Lower lobe of right lung (tissue), 2 donors: ENCODE measurements around the gene ZNF385B. TPM values are rescaled to one million over a fixed set of nuclear protein-coding genes. Genes with fewer than 3 reads are reported as not detected.

Source experiments
- ATAC-seq, 2 donors: fragments of 200-7000 bp; cut with Tn5 transposase; one replicate each; pipeline ENCODE4 v1.9.1; 2020 to 2022; ENCODE audit warnings: mild to moderate bottlenecking in 2 of 2, moderate library complexity in 2 of 2
- DNase-seq: peaks from one replicate; pipeline ENCODE4 v3.0.0-alpha.2; 2020
- H3K27ac ChIP-seq: fragments of 200-600 bp; one replicate; pipeline ENCODE4 v1.8.0; 2022
- H3K27me3 ChIP-seq: fragments of 200-600 bp; one replicate; pipeline ENCODE4 v1.8.0; 2022; ENCODE audit warnings: low read depth
- H3K36me3 ChIP-seq: fragments of 200-600 bp; one replicate; pipeline ENCODE4 v1.8.0; 2022; ENCODE audit warnings: mild to moderate bottlenecking
- H3K4me1 ChIP-seq: fragments of 200-600 bp; one replicate; pipeline ENCODE4 v1.8.0; 2022
- H3K4me3 ChIP-seq: fragments of 200-600 bp; one replicate; pipeline ENCODE4 v1.8.0; 2022; ENCODE audit warnings: mild to moderate bottlenecking
- H3K9me3 ChIP-seq: fragments of 200-600 bp; one replicate; pipeline ENCODE4 v1.8.0; 2022
- intact Hi-C: fragments of 100-400 bp; cut with DNase I; formaldehyde crosslinking; loops from one replicate; pipeline ENCODE4 v1.11.0; 2022
- total RNA-seq: library from RNA; stranded (reverse); fragmentation: NEBNext Ultra II Directional; extraction: Animal tissue kit (Norgen Biotek cat#: 25700); gene quantifications from one replicate; pipeline ENCODE4 v1.2.1, GENCODE V29; 2021
- TF ChIP-seq, protein P1 (sequence below): fragments of 200-600 bp; IDR thresholded peaks from one replicate; pipeline ENCODE4 v1.8.0; 2022; ENCODE audit warnings: antibody characterized with exemption, mild to moderate bottlenecking
- donor health status: DM: no; HTN: yes; CAD: no; lungs with severe emphysema.

Gene ZNF385B
- total RNA-seq, 1 donor from 2014 or later, result 63.2 TPM

DNA sequence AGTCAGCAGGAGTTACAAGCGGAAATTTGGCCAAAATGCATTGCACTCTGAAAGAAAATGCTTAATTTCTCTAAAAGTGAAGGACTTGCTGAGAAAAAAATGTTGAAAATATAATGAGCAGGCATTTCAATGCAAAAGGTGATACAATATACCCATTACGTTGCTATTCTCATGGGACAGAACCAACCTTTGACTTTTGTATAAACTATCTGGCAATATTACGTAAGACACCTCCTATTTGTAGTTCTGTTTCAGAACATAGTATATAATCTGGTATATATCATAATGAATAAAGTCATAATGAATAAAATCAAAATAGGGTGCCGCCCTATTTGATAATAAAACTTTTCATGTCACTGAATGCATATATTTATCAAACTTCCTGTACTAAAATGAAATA is 310.6 kb downstream of the ZNF385B start:
- Histone ChIP-seq H3K36me3 (no peaks in the 10 kb centered on the region), H3K4me3 (no peak overlapping the region), H3K27me3 (no peaks in the 10 kb centered on the region), H3K27ac (no peak overlapping the region), H3K4me1 (no peaks in the 10 kb centered on the region), H3K9me3 (no peaks in the 10 kb centered on the region)
- TF ChIP-seq, protein P1, sequence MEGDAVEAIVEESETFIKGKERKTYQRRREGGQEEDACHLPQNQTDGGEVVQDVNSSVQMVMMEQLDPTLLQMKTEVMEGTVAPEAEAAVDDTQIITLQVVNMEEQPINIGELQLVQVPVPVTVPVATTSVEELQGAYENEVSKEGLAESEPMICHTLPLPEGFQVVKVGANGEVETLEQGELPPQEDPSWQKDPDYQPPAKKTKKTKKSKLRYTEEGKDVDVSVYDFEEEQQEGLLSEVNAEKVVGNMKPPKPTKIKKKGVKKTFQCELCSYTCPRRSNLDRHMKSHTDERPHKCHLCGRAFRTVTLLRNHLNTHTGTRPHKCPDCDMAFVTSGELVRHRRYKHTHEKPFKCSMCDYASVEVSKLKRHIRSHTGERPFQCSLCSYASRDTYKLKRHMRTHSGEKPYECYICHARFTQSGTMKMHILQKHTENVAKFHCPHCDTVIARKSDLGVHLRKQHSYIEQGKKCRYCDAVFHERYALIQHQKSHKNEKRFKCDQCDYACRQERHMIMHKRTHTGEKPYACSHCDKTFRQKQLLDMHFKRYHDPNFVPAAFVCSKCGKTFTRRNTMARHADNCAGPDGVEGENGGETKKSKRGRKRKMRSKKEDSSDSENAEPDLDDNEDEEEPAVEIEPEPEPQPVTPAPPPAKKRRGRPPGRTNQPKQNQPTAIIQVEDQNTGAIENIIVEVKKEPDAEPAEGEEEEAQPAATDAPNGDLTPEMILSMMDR, result no peak
- intact Hi-C loops, result no loop called here
- no peak for ATAC-seq
- no peak for DNase-seq

DNA sequence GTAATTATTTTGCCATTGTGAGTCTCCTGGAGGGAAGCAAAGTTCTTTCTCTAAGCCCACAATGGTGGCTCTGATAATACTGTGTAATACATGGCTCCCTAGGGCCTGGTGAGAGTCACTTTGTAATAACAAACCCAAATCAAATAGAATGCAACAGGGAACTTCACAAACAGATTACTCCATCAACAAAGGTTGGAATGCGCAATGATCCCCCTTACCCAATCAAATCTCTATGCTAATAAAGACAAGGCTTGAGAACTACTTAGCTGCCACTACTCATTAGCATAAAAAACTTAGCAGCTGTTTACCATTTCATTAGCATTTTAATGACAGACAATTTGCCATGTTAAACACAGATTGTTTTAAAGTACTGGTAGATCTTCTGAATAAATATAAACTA is 311.2 kb downstream of the ZNF385B start:
- DNase-seq (no peak), ATAC-seq (no peak)
- intact Hi-C loops, result no loop called here
- no peaks in the 10 kb centered on the region for H3K36me3 ChIP-seq
- H3K27me3 ChIP-seq, result no peaks in the 10 kb centered on the region
- no peaks in the 10 kb centered on the region for H3K9me3 ChIP-seq
- H3K4me3 ChIP-seq, result no peak overlapping the region
- H3K4me1 ChIP-seq, result no peaks in the 10 kb centered on the region
- H3K27ac ChIP-seq, result no peak overlapping the region
- TF ChIP-seq, protein P1, result no peak

DNA sequence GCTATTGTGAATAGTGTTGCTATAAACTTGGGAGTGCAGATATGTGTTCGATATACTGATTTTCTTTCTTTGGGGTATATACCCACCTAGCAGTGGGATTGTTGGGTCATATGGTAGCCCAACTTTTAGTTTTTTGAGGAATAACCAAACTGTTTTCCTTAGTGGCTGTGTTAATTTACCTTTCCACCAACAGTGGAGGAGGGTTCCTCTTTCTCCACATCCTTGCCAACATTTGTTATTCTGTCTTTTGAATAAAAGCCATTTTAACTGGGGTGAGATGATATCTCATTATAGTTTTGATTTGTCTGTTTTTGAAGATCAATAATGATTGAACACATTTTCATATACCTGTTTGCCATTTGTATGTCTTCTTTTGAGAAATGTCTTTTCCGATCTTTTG is 314.8 kb downstream of the ZNF385B start:
- no peaks in the 10 kb centered on the region for H3K27me3 ChIP-seq
- TF ChIP-seq, protein P1, result no peak
- H3K4me3 ChIP-seq, result no peak overlapping the region
- no peaks in the 10 kb centered on the region for H3K36me3 ChIP-seq
- H3K9me3 ChIP-seq, result no peaks in the 10 kb centered on the region
- H3K27ac ChIP-seq, result no peak overlapping the region
- no peaks in the 10 kb centered on the region for H3K4me1 ChIP-seq
- DNase-seq (no peak), ATAC-seq (no peak)
- intact Hi-C loops, result no loop called here

DNA sequence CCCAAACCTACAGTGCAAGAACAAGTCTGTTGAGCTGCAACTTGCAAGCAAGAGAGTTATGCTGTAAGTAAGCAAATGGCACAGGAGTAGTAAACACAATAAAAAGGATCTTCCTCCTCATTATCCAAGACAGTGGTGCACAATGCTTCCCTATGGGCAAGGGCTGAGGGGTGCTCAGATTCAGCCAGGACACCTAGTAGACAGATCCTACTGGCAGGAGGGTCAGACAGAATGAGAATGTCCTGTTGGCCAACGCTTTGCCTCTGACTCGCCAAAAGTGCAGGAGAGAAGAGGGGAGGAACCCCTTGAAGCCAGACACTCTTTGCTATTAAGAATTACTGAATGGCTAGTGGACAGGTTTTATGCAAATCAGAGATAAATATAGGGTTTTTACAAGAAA is 316.4 kb downstream of the ZNF385B start:
- Histone ChIP-seq H3K4me1 (no peaks in the 10 kb centered on the region), H3K27ac (no peak overlapping the region), H3K4me3 (no peak overlapping the region), H3K36me3 (no peaks in the 10 kb centered on the region), H3K9me3 (no peaks in the 10 kb centered on the region), H3K27me3 (no peaks in the 10 kb centered on the region)
- TF ChIP-seq, protein P1, result no peak
- DNase-seq (no peak), ATAC-seq (peak in 1 of 2 donors; percentile 11)
- intact Hi-C loops, result no loop called here

DNA sequence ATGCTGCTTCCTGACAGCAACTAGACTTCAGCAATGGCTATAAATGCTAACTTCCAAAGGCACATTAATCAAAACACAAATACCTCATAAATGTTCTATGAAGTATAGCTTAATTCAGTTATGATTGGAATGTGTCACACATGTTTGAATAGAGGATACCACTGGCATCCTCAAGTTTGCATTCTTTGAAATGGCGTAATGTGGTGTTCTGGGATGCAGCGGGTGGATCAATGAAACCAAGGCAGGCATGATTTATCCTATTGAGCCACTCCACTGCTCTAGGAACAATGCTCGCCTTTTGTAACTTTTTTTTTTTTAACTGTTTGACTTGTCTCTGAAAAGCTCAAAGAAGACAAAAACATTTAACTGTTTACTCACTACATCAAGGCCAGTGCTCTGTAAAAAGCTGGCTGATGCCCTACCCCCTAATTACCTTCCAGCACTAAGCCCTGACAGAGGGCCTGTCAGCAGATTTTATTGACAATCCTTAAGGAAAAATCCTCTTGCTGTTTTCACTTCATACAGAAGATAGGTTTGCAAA is 318.0 kb downstream of the ZNF385B start:
- Histone ChIP-seq H3K4me3 (no peak overlapping the region), H3K27me3 (no peaks in the 10 kb centered on the region), H3K4me1 (no peaks in the 10 kb centered on the region), H3K36me3 (no peaks in the 10 kb centered on the region), H3K27ac (no peak overlapping the region), H3K9me3 (peaks cover 7% of the 10 kb centered on the region)
- intact Hi-C loops, result no loop called here
- DNase-seq, result no peak
- TF ChIP-seq, protein P1, result no peak
- ATAC-seq, result no peak

DNA sequence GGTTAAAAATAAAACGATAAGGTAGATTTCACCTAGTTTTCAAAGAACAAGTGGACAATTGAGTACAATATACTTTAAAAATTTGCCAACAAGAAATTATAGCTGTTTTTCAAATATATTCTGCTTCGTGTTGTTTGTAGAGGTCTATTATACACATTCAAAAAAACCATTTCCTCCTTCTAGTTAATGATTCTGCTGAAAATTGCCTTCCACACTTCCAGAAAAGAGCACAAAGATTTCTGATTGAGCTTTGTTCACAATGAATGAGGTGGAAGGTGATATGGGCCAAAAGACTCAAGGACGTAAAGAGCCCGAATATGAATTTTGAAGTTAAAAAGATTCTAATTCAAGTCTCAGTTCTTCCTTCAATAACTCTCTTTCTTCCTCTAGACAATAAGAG is 319.8 kb downstream of the ZNF385B start:
- no peak for ATAC-seq
- no peaks in the 10 kb centered on the region for H3K4me1 ChIP-seq
- intact Hi-C loops, result no loop called here
- H3K4me3 ChIP-seq, result no peak overlapping the region
- no peak for DNase-seq
- TF ChIP-seq, protein P1, result no peak
- no peaks in the 10 kb centered on the region for H3K27me3 ChIP-seq
- peaks cover 7% of the 10 kb centered on the region for H3K9me3 ChIP-seq
- H3K27ac ChIP-seq, result no peak overlapping the region
- H3K36me3 ChIP-seq, result no peaks in the 10 kb centered on the region
